GM23338 (cell line): ENCODE results near the gene CARHSP1.

Source experiments
- CREB1 ChIP-seq: fragments of 250-450 bp; sonication (Bioruptor Pico); IDR thresholded peaks from 2 replicates; pipeline ENCODE4 v1.5.0; 2020; ENCODE audit warnings: low read depth, mild to moderate bottlenecking, moderate library complexity
- CTCF ChIP-seq, 2 experiments: fragments of 200-600 bp in 1 of 2; sonication (generic) in 1 of 2; conservative IDR thresholded peaks; 2 replicates each; pipeline versions ENCODE4 v1.5.1 to v1.6.1; 2016 to 2017; ENCODE audit warnings: antibody characterized with exemption in 2 of 2, low read depth in 2 of 2, mild to moderate bottlenecking in 2 of 2, moderate library complexity in 1 of 2
- EZH2 ChIP-seq: fragments of 200-600 bp; sonication (generic); IDR thresholded peaks from one replicate; pipeline ENCODE4 v1.8.0; 2017; ENCODE audit warnings: antibody characterized with exemption, mild to moderate bottlenecking, low read depth; ENCODE audit not compliant: unreplicated experiment
- EZH2phosphoT487 ChIP-seq: fragments of 200-600 bp; sonication (generic); IDR thresholded peaks from one replicate; pipeline ENCODE4 v1.8.1; 2018; ENCODE audit warnings: antibody characterized with exemption; ENCODE audit not compliant: unreplicated experiment
- JUNB ChIP-seq: IDR thresholded peaks from one replicate; pipeline ENCODE4 v1.6.1; 2016; ENCODE audit warnings: antibody characterized with exemption; ENCODE audit not compliant: unreplicated experiment
- NANOG ChIP-seq: IDR thresholded peaks from 2 replicates; pipeline ENCODE4 v1.6.1; 2016; ENCODE audit warnings: antibody characterized with exemption, borderline replicate concordance
- POLR2AphosphoS5 ChIP-seq: IDR thresholded peaks from 2 replicates; pipeline ENCODE4 v1.6.1; 2016; ENCODE audit warnings: antibody characterized with exemption, low read depth
- TF ChIP-seq, protein P1 (sequence below): IDR thresholded peaks from 2 replicates; pipeline ENCODE4 v1.6.1; 2016; ENCODE audit warnings: antibody characterized with exemption
- TF ChIP-seq, protein P2 (sequence below): IDR thresholded peaks from one replicate; pipeline ENCODE4 v1.6.1; 2018; ENCODE audit warnings: antibody characterized with exemption; ENCODE audit not compliant: unreplicated experiment

- TF ChIP-seq CTCF (conservative IDR thresholded peaks at IDR 0.05; ENCODE audit: low read depth in 2 of 2) = no peak
- no peak for TF ChIP-seq EZH2phosphoT487
- no peak for TF ChIP-seq POLR2AphosphoS5
- TF ChIP-seq CREB1 (CRISPR knock-in tag) = no peak
- TF ChIP-seq EZH2 = no peak
- no peak for TF ChIP-seq JUNB
- TF ChIP-seq, protein P1, sequence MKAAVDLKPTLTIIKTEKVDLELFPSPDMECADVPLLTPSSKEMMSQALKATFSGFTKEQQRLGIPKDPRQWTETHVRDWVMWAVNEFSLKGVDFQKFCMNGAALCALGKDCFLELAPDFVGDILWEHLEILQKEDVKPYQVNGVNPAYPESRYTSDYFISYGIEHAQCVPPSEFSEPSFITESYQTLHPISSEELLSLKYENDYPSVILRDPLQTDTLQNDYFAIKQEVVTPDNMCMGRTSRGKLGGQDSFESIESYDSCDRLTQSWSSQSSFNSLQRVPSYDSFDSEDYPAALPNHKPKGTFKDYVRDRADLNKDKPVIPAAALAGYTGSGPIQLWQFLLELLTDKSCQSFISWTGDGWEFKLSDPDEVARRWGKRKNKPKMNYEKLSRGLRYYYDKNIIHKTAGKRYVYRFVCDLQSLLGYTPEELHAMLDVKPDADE = no peak
- TF ChIP-seq NANOG = no peak
- TF ChIP-seq, protein P2, sequence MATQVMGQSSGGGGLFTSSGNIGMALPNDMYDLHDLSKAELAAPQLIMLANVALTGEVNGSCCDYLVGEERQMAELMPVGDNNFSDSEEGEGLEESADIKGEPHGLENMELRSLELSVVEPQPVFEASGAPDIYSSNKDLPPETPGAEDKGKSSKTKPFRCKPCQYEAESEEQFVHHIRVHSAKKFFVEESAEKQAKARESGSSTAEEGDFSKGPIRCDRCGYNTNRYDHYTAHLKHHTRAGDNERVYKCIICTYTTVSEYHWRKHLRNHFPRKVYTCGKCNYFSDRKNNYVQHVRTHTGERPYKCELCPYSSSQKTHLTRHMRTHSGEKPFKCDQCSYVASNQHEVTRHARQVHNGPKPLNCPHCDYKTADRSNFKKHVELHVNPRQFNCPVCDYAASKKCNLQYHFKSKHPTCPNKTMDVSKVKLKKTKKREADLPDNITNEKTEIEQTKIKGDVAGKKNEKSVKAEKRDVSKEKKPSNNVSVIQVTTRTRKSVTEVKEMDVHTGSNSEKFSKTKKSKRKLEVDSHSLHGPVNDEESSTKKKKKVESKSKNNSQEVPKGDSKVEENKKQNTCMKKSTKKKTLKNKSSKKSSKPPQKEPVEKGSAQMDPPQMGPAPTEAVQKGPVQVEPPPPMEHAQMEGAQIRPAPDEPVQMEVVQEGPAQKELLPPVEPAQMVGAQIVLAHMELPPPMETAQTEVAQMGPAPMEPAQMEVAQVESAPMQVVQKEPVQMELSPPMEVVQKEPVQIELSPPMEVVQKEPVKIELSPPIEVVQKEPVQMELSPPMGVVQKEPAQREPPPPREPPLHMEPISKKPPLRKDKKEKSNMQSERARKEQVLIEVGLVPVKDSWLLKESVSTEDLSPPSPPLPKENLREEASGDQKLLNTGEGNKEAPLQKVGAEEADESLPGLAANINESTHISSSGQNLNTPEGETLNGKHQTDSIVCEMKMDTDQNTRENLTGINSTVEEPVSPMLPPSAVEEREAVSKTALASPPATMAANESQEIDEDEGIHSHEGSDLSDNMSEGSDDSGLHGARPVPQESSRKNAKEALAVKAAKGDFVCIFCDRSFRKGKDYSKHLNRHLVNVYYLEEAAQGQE = no peak
Observed at GRCh38 chr16:8848231-8848938, 20.4 kb downstream of the CARHSP1 start.
